Keratinocyte (primary cell): ENCODE data around the gene MAPK13. TPM values are rescaled to one million over a fixed set of nuclear protein-coding genes. Genes with fewer than 3 reads are reported as not detected.

Experiments
- DNase-seq: peaks from one replicate; pipeline ENCODE4 v3.0.0-alpha.2; 2011; ENCODE audit warnings: low read depth, missing footprints, low spot score
- FAIRE-seq: peaks from 2 replicates; lab custom pipeline; 2011; peaks lifted over from hg19 to GRCh38; lab: Jason Lieb, UNC
- H2AFZ ChIP-seq: 2 replicates; pipeline ENCODE4 v1.6.0; 2012; ENCODE audit warnings: low read length, control low read depth, inconsistent platforms; ENCODE audit not compliant: control insufficient read depth
- H3K27ac ChIP-seq: 2 replicates; pipeline ENCODE4 v1.5.1; 2011; ENCODE audit warnings: low read length; ENCODE audit not compliant: control insufficient read depth, insufficient read depth
- H3K27me3 ChIP-seq: 3 replicates; pipeline ENCODE4 v1.6.0; 2011; ENCODE audit warnings: low read length; ENCODE audit not compliant: control insufficient read depth, insufficient read depth; ENCODE audit errors: extremely low read depth
- H3K36me3 ChIP-seq, 2 experiments: 2 replicates in 1 of 2; 3 replicates in 1 of 2; pipeline ENCODE4 v1.5.1; 2011; ENCODE audit warnings: low read length in 2 of 2, mild to moderate bottlenecking in 1 of 2; ENCODE audit not compliant: control insufficient read depth in 2 of 2, insufficient read depth in 2 of 2; ENCODE audit errors: extremely low read depth in 1 of 2
- H3K4me1 ChIP-seq: 3 replicates; pipeline ENCODE4 v1.5.1; 2011; ENCODE audit warnings: low read length; ENCODE audit not compliant: control insufficient read depth, insufficient read depth; ENCODE audit errors: extremely low read depth
- H3K4me2 ChIP-seq: 3 replicates; pipeline ENCODE4 v1.6.0; 2011; ENCODE audit warnings: low read depth, low read length; ENCODE audit not compliant: control insufficient read depth, insufficient read depth; ENCODE audit errors: extremely low read depth
- H3K4me3 ChIP-seq, 3 experiments: fragments of 200-600 bp in 1 of 3; sonication (generic) in 1 of 3; 2 replicates in 2 of 3; 3 replicates in 1 of 3; pipeline ENCODE4 v1.5.1; 2011 to 2016; ENCODE audit warnings: low read length in 3 of 3, mild to moderate bottlenecking in 3 of 3, control low read depth in 2 of 3, inconsistent platforms in 1 of 3, low read depth in 1 of 3, mixed read lengths in 1 of 3, mixed run types in 1 of 3, moderate library complexity in 1 of 3; ENCODE audit not compliant: control insufficient read depth in 2 of 3, insufficient read depth in 2 of 3; ENCODE audit errors: extremely low read depth in 1 of 3
- H3K79me2 ChIP-seq: 2 replicates; pipeline ENCODE4 v1.6.0; 2012; ENCODE audit warnings: low read length; ENCODE audit not compliant: control insufficient read depth, insufficient read depth
- H3K9ac ChIP-seq: 3 replicates; pipeline ENCODE4 v1.6.0; 2011; ENCODE audit warnings: low read length; ENCODE audit not compliant: control insufficient read depth, insufficient read depth; ENCODE audit errors: extremely low read depth
- H3K9me1 ChIP-seq: 3 replicates; pipeline ENCODE4 v1.6.0; 2011; ENCODE audit warnings: low read length; ENCODE audit not compliant: control insufficient read depth, insufficient read depth; ENCODE audit errors: extremely low read depth
- H3K9me3 ChIP-seq: 2 replicates; pipeline ENCODE4 v1.5.1; 2012; ENCODE audit warnings: low read depth, low read length; ENCODE audit not compliant: control insufficient read depth
- H4K20me1 ChIP-seq: 3 replicates; pipeline ENCODE4 v1.6.0; 2011; ENCODE audit warnings: low read length; ENCODE audit not compliant: control insufficient read depth, insufficient read depth; ENCODE audit errors: extremely low read depth
- EZH2 ChIP-seq: IDR thresholded peaks from one replicate; pipeline ENCODE4 v1.6.1; 2012; ENCODE audit warnings: inconsistent platforms, mild to moderate bottlenecking, low read length, moderate library complexity
- dilution Hi-C: fragments of 300-500 bp; cut with MboI; formaldehyde crosslinking; loops from one replicate; pipeline ENCODE4 v1.7.0; 2020; ENCODE audit warnings: low sequenced_read_pairs; ENCODE audit not compliant: extremely low pct_ligation_motif_present
- polyA plus RNA-seq, 5 experiments: library from polyadenylated mRNA; depleted of rRNA in 3 of 5; stranded (reverse) in 3 of 5; stranded (forward) in 1 of 5; unstranded in 1 of 5; fragments of >200 nt; gene quantifications; 1 replicate in 1 of 5; 2 replicates in 3 of 5; 3 replicates in 1 of 5; pipeline versions ENCODE4 v1.2.1 to v1.2.3, GENCODE V29; 2011 to 2012; ENCODE audit warnings: missing spikeins in 2 of 5, low read depth in 1 of 5, low replicate concordance in 1 of 5
- TF ChIP-seq, protein P1 (sequence below), 3 experiments: IDR thresholded peaks in 1 of 3; conservative IDR thresholded peaks in 1 of 3; optimal IDR thresholded peaks in 1 of 3; 2 replicates in 2 of 3; 3 replicates in 1 of 3; pipeline versions ENCODE3 to v1.5.1; 2011; ENCODE audit warnings: low read length in 3 of 3, mild to moderate bottlenecking in 3 of 3, moderate library complexity in 2 of 3, control low read depth in 1 of 3, inconsistent platforms in 1 of 3; ENCODE audit not compliant: insufficient read depth in 2 of 3; ENCODE audit errors: extremely low read depth in 1 of 3

The MAPK13 gene
- polyA plus RNA-seq, 1 donor (not counting 4 experiments of a cell fraction or from before 2014, with no cell fraction given), result 19.3 TPM

GRCh38 chr6:36110050-36110449 is 20.3 kb upstream of the MAPK13 start:
- Histone ChIP-seq H3K27ac (no peak overlapping the region), H3K79me2 (no peaks in the 10 kb centered on the region), H4K20me1 (no peaks in the 10 kb centered on the region), H3K27me3 (no peaks in the 10 kb centered on the region), H3K4me1 (no peaks in the 10 kb centered on the region), H3K9me1 (no peaks in the 10 kb centered on the region), H2AFZ (no peak overlapping the region), H3K36me3 (peaks cover 18 to 20% of the 10 kb centered on the region in 2 experiments), H3K4me3 (no peak overlapping the region), H3K9ac (no peak overlapping the region), H3K4me2 (no peak overlapping the region), H3K9me3 (no peaks in the 10 kb centered on the region)
- dilution Hi-C loops, result no loop called here
- no peak for DNase-seq
- TF ChIP-seq, protein P1, sequence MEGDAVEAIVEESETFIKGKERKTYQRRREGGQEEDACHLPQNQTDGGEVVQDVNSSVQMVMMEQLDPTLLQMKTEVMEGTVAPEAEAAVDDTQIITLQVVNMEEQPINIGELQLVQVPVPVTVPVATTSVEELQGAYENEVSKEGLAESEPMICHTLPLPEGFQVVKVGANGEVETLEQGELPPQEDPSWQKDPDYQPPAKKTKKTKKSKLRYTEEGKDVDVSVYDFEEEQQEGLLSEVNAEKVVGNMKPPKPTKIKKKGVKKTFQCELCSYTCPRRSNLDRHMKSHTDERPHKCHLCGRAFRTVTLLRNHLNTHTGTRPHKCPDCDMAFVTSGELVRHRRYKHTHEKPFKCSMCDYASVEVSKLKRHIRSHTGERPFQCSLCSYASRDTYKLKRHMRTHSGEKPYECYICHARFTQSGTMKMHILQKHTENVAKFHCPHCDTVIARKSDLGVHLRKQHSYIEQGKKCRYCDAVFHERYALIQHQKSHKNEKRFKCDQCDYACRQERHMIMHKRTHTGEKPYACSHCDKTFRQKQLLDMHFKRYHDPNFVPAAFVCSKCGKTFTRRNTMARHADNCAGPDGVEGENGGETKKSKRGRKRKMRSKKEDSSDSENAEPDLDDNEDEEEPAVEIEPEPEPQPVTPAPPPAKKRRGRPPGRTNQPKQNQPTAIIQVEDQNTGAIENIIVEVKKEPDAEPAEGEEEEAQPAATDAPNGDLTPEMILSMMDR (optimal IDR thresholded peaks at IDR 0.05 in 1 of 3, IDR thresholded peaks at IDR 0.05 in 1 of 3, conservative IDR thresholded peaks at IDR 0.05 in 1 of 3; ENCODE audit: extremely low read depth in 1 of 3, insufficient read depth in 2 of 3, low read length in 3 of 3), result no peak
- TF ChIP-seq EZH2, result no peak
- FAIRE-seq, result no peak

DNA sequence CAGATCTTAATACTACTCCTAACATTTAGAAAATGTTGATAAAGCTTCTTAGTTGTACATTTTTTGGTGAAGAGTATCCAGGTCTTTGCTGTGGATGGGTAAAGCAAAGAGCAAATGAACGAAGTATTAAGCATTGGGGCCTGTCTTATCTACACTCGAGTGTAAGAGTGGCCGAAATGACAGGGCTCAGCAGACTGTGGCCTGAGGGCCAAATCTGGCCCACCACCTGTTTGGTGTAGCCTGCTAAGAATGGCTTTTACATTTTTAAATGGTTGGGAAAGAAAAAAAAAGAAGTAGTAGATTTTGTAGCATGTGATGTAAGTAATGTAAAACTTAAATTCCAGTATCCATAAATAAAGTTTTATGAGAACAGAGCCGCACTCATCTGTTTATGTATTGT is 19.4 kb upstream of the MAPK13 start:
- no peaks in the 10 kb centered on the region for H3K9me1 ChIP-seq
- H3K27ac ChIP-seq, result no peak overlapping the region
- H2AFZ ChIP-seq, result no peak overlapping the region
- dilution Hi-C loops, result no loop called here
- no peaks in the 10 kb centered on the region for H3K27me3 ChIP-seq
- H3K4me2 ChIP-seq, result no peak overlapping the region
- no peak overlapping the region for H3K9ac ChIP-seq
- FAIRE-seq (no peak), DNase-seq (no peak)
- no peaks in the 10 kb centered on the region for H3K79me2 ChIP-seq
- no peak overlapping the region for H3K4me3 ChIP-seq
- TF ChIP-seq, protein P1 (optimal IDR thresholded peaks at IDR 0.05 in 1 of 3, IDR thresholded peaks at IDR 0.05 in 1 of 3, conservative IDR thresholded peaks at IDR 0.05 in 1 of 3; ENCODE audit: extremely low read depth in 1 of 3, insufficient read depth in 2 of 3, low read length in 3 of 3), result no peak
- no peak for TF ChIP-seq EZH2
- no peaks in the 10 kb centered on the region for H3K4me1 ChIP-seq
- H3K36me3 ChIP-seq, result peaks cover 18 to 19% of the 10 kb centered on the region in 2 experiments
- no peaks in the 10 kb centered on the region for H3K9me3 ChIP-seq
- no peaks in the 10 kb centered on the region for H4K20me1 ChIP-seq
